Measurements from ENCODE around the gene GSTM1. TPM values are rescaled to one million over a fixed set of nuclear protein-coding genes. Genes with fewer than 3 reads are reported as not detected.
"Not testable (repeated sequence)": the region's sequence is repeated elsewhere in the genome, so short reads cannot be mapped to it uniquely, and the experiment has no call there.

The GSTM1 gene
- total RNA-seq, 1 experiment from 2014 or later, result not detected

GRCh38 chr1:109677459-109677858 is 10.2 kb upstream of the GSTM1 start:
- no peaks in the 10 kb centered on the region for H3K36me3 ChIP-seq (ENCODE audit: low read depth, low read length)
- no peak for ATAC-seq
- no peak overlapping the region for H3K4me3 ChIP-seq (ENCODE audit: low read length)
- no peak for DNase-seq
- no peaks in the 10 kb centered on the region for H3K9me2 ChIP-seq (replicated peaks; ENCODE audit: low read length)
- TF ChIP-seq CTCF (conservative IDR thresholded peaks at IDR 0.05; ENCODE audit: low read depth, low read length) (no peak), EZH2 (IDR thresholded peaks at IDR 0.05; ENCODE audit: low read length, unreplicated experiment) (no peak), EZH2phosphoT487 (IDR thresholded peaks at IDR 0.05; ENCODE audit: borderline replicate concordance, low read length) (no peak)
- ChIA-PET CTCF (interaction anchor here (0.5 kb wide), 1 partner anchor 74 kb away, joined by 4 read pairs; no protein-coding TSS in a partner anchor), POLR2A (ENCODE audit: unreplicated experiment) (no interaction called here)
- no peak overlapping the region for H3K4me2 ChIP-seq (ENCODE audit: low read length)
- no peaks in the 10 kb centered on the region for H3K9me3 ChIP-seq (ENCODE audit: low read length)
- H3F3A ChIP-seq (ENCODE audit: low read length, unreplicated experiment), result no peaks in the 10 kb centered on the region
- no peak overlapping the region for H2AFZ ChIP-seq (ENCODE audit: low read length)
- intact Hi-C loops (cut with micrococcal nuclease), result no loop called here
- H3K79me2 ChIP-seq (ENCODE audit: low read length), result no peaks in the 10 kb centered on the region
- H3K27me3 ChIP-seq (ENCODE audit: low read length), result no peaks in the 10 kb centered on the region
- no TSS peak for BruUV-seq (replicated peaks)
- no peak overlapping the region for H3K27ac ChIP-seq (ENCODE audit: low read length)
- no peak overlapping the region for H3K9ac ChIP-seq (ENCODE audit: low read length)
- H4K20me1 ChIP-seq (ENCODE audit: low read length), result no peaks in the 10 kb centered on the region
- H3K4me1 ChIP-seq (ENCODE audit: insufficient read depth, low read length), result 0 out of 2 replicates have a peak, but pooled peaks cover 3% of the 10 kb centered on the region

- H3K79me2 ChIP-seq (ENCODE audit: low read length); H3K36me3 ChIP-seq (ENCODE audit: low read depth, low read length); H3K27ac ChIP-seq (ENCODE audit: low read length); DNase-seq; H4K20me1 ChIP-seq (ENCODE audit: low read length); H3K9ac ChIP-seq (ENCODE audit: low read length); BruUV-seq (replicated peaks); H3K9me3 ChIP-seq (ENCODE audit: low read length); CTCF ChIA-PET; H3F3A ChIP-seq (ENCODE audit: low read length, unreplicated experiment); H3K4me2 ChIP-seq (ENCODE audit: low read length); H3K4me3 ChIP-seq (ENCODE audit: low read length); intact Hi-C loops (cut with micrococcal nuclease); H3K9me2 ChIP-seq (replicated peaks; ENCODE audit: low read length); H3K4me1 ChIP-seq (ENCODE audit: insufficient read depth, low read length); H3K27me3 ChIP-seq (ENCODE audit: low read length); H2AFZ ChIP-seq (ENCODE audit: low read length); POLR2A ChIA-PET (ENCODE audit: unreplicated experiment); ATAC-seq: not testable (repeated sequence)
These were observed 9.0 kb upstream of the GSTM1 start for GRCh38 chr1:109678637-109679036.

GRCh38 chr1:109684777-109685176 is 2.8 kb upstream of the GSTM1 start:
- H3F3A ChIP-seq (ENCODE audit: low read length, unreplicated experiment); BruUV-seq (replicated peaks); H3K79me2 ChIP-seq (ENCODE audit: low read length); H3K4me1 ChIP-seq (ENCODE audit: insufficient read depth, low read length); H3K27me3 ChIP-seq (ENCODE audit: low read length); H4K20me1 ChIP-seq (ENCODE audit: low read length); H3K36me3 ChIP-seq (ENCODE audit: low read depth, low read length); H3K9me3 ChIP-seq (ENCODE audit: low read length); DNase-seq; H3K27ac ChIP-seq (ENCODE audit: low read length); CTCF ChIA-PET; H2AFZ ChIP-seq (ENCODE audit: low read length); H3K9me2 ChIP-seq (replicated peaks; ENCODE audit: low read length); ATAC-seq; H3K9ac ChIP-seq (ENCODE audit: low read length); intact Hi-C loops (cut with micrococcal nuclease); H3K4me2 ChIP-seq (ENCODE audit: low read length); H3K4me3 ChIP-seq (ENCODE audit: low read length); POLR2A ChIA-PET (ENCODE audit: unreplicated experiment): not testable (repeated sequence)

- H3K4me1 ChIP-seq (ENCODE audit: insufficient read depth, low read length); H3K9ac ChIP-seq (ENCODE audit: low read length); H3K27ac ChIP-seq (ENCODE audit: low read length); H3K36me3 ChIP-seq (ENCODE audit: low read depth, low read length); BruUV-seq (replicated peaks); H2AFZ ChIP-seq (ENCODE audit: low read length); POLR2A ChIA-PET (ENCODE audit: unreplicated experiment); H3F3A ChIP-seq (ENCODE audit: low read length, unreplicated experiment); H3K4me2 ChIP-seq (ENCODE audit: low read length); DNase-seq; H3K27me3 ChIP-seq (ENCODE audit: low read length); H3K79me2 ChIP-seq (ENCODE audit: low read length); H3K4me3 ChIP-seq (ENCODE audit: low read length); ATAC-seq; H3K9me3 ChIP-seq (ENCODE audit: low read length); H4K20me1 ChIP-seq (ENCODE audit: low read length); intact Hi-C loops (cut with micrococcal nuclease); CTCF ChIA-PET; H3K9me2 ChIP-seq (replicated peaks; ENCODE audit: low read length): not testable (repeated sequence)
These were observed 2.2 kb upstream of the GSTM1 start for GRCh38 chr1:109685399-109685798.

GRCh38 chr1:109685890-109686289 is 1.7 kb upstream of the GSTM1 start:
- intact Hi-C loops (cut with micrococcal nuclease); H3K4me1 ChIP-seq (ENCODE audit: insufficient read depth, low read length); CTCF ChIA-PET; BruUV-seq (replicated peaks); ATAC-seq; H3K27me3 ChIP-seq (ENCODE audit: low read length); DNase-seq; H3K9me3 ChIP-seq (ENCODE audit: low read length); H3K9me2 ChIP-seq (replicated peaks; ENCODE audit: low read length); H3K4me3 ChIP-seq (ENCODE audit: low read length); H3K27ac ChIP-seq (ENCODE audit: low read length); H3K4me2 ChIP-seq (ENCODE audit: low read length); H3K79me2 ChIP-seq (ENCODE audit: low read length); H4K20me1 ChIP-seq (ENCODE audit: low read length); H3K36me3 ChIP-seq (ENCODE audit: low read depth, low read length); H3K9ac ChIP-seq (ENCODE audit: low read length); POLR2A ChIA-PET (ENCODE audit: unreplicated experiment); H2AFZ ChIP-seq (ENCODE audit: low read length); H3F3A ChIP-seq (ENCODE audit: low read length, unreplicated experiment): not testable (repeated sequence)

GRCh38 chr1:109687109-109687508 is 508 bp upstream of the GSTM1 start:
- H3K4me2 ChIP-seq (ENCODE audit: low read length); DNase-seq; intact Hi-C loops (cut with micrococcal nuclease); H3K4me3 ChIP-seq (ENCODE audit: low read length); ATAC-seq; H3F3A ChIP-seq (ENCODE audit: low read length, unreplicated experiment); H3K79me2 ChIP-seq (ENCODE audit: low read length); H3K9ac ChIP-seq (ENCODE audit: low read length); H2AFZ ChIP-seq (ENCODE audit: low read length); POLR2A ChIA-PET (ENCODE audit: unreplicated experiment); H3K27me3 ChIP-seq (ENCODE audit: low read length); H3K36me3 ChIP-seq (ENCODE audit: low read depth, low read length); H3K9me2 ChIP-seq (replicated peaks; ENCODE audit: low read length); H4K20me1 ChIP-seq (ENCODE audit: low read length); H3K4me1 ChIP-seq (ENCODE audit: insufficient read depth, low read length); CTCF ChIA-PET; H3K9me3 ChIP-seq (ENCODE audit: low read length); BruUV-seq (replicated peaks); H3K27ac ChIP-seq (ENCODE audit: low read length): not testable (repeated sequence)

All from PC-3 (cell line).